GM12878 (cell line): Measurements from ENCODE around the gene VPS52. TPM values are rescaled to one million over a fixed set of nuclear protein-coding genes. Genes with fewer than 3 reads are reported as not detected.

Experiments
- BCL11A ChIP-seq: IDR thresholded peaks from 2 replicates; pipeline ENCODE4 v1.6.1; 2011; ENCODE audit warnings: low read depth, low read length
- E2F8 ChIP-seq: fragments of 450-650 bp; IDR thresholded peaks from 2 replicates; pipeline ENCODE4 v1.6.1; 2018; ENCODE audit warnings: mild to moderate bottlenecking, low read depth, moderate library complexity; ENCODE audit not compliant: partially characterized antibody
- JUND ChIP-seq: IDR thresholded peaks from 2 replicates; pipeline ENCODE4 v1.6.1; 2012; ENCODE audit warnings: low read depth, mild to moderate bottlenecking, low read length, improper control_type of control experiment, moderate library complexity
- NBN ChIP-seq: fragments of 450-650 bp; IDR thresholded peaks from 2 replicates; pipeline ENCODE4 v1.6.1; 2016
- NR2C2 ChIP-seq: IDR thresholded peaks from 2 replicates; pipeline ENCODE4 v1.6.1; 2011; ENCODE audit warnings: borderline replicate concordance, low read depth; ENCODE audit not compliant: control insufficient read depth, insufficient read length
- REST ChIP-seq: IDR thresholded peaks from 2 replicates; pipeline ENCODE4 v1.6.1; 2012; ENCODE audit warnings: mild to moderate bottlenecking, low read depth, low read length
- RFX5 ChIP-seq: IDR thresholded peaks from 2 replicates; pipeline ENCODE4 v1.6.1; 2011; ENCODE audit warnings: low read depth, low read length, improper control_type of control experiment
- SP1 ChIP-seq: IDR thresholded peaks from one replicate; pipeline ENCODE4 v1.6.1; 2011; ENCODE audit warnings: low read depth, low read length
- ZNF217 ChIP-seq: fragments of 450-650 bp; IDR thresholded peaks from 2 replicates; pipeline ENCODE4 v1.6.1; 2017; ENCODE audit warnings: antibody characterized with exemption, mild to moderate bottlenecking
- polyA plus RNA-seq, 11 experiments: library from polyadenylated mRNA; depleted of rRNA in 4 of 11; unstranded in 6 of 11; stranded (reverse) in 5 of 11; fragments of >200 nt; fragmentation: Nextera tagmentation in 4 of 11; fragmentation: Illumina TruSeq in 1 of 11; extraction: Ambion mirVana in 4 of 11; extraction: Trizol in 1 of 11; gene quantifications; 1 replicate in 1 of 11; 2 replicates in 10 of 11; pipeline versions ENCODE4 v1.2.1 to v1.2.3, GENCODE V29; 2011 to 2016; ENCODE audit warnings: inconsistent platforms in 2 of 11, missing spikeins in 2 of 11, low read depth in 1 of 11
- total RNA-seq, 4 experiments: library from RNA; depleted of rRNA in 3 of 4; stranded (reverse); fragments of >200 nt in 3 of 4; fragmentation: Illumina TruSeq in 1 of 4; extraction: Trizol in 1 of 4; gene quantifications; 2 replicates each; pipeline versions ENCODE4 v1.2.1 to v1.2.3, GENCODE V29; 2013 to 2021

VPS52 gene
- total and polyA plus RNA-seq, 10 of the 15 experiments (the other 5 are each of a cell fraction or from before 2014, with no cell fraction given): 11.3 to 52.7 (median 36.7) TPM

- no peak for TF ChIP-seq SP1
- no peak for TF ChIP-seq JUND
- no peak for TF ChIP-seq E2F8
- no peak for TF ChIP-seq BCL11A
- TF ChIP-seq NR2C2: no peak
- no peak for TF ChIP-seq ZNF217
- no peak for TF ChIP-seq NBN
- TF ChIP-seq RFX5: no peak
- TF ChIP-seq REST: no peak
These were observed 21.5 kb upstream of the VPS52 start (continued) for GRCh38 chr6:33292996-33293682.
